PFSK-1 (cell line): ENCODE measurements around the gene AUTS2.

Source experiments
- FOXP2 ChIP-seq: optimal IDR thresholded peaks from 2 replicates; pipeline ENCODE3; 2011; ENCODE audit warnings: borderline replicate concordance, control low read depth, inconsistent platforms; ENCODE audit not compliant: insufficient read depth; ENCODE audit errors: extremely low read length, extremely low read depth
- TAF1 ChIP-seq: IDR thresholded peaks from 2 replicates; pipeline ENCODE4 v1.6.1; 2012; ENCODE audit warnings: low read length, control low read depth, borderline replicate concordance; ENCODE audit not compliant: insufficient read depth
- TF ChIP-seq, protein P1 (sequence below), 2 experiments: IDR thresholded peaks; 2 replicates each; pipeline versions ENCODE4 v1.6.1 to v1.8.0; 2011 to 2012; ENCODE audit warnings: low read depth in 2 of 2, low read length in 2 of 2, control low read depth in 1 of 2, inconsistent platforms in 1 of 2, mild to moderate bottlenecking in 1 of 2, moderate library complexity in 1 of 2; ENCODE audit not compliant: insufficient read depth in 1 of 2

DNA sequence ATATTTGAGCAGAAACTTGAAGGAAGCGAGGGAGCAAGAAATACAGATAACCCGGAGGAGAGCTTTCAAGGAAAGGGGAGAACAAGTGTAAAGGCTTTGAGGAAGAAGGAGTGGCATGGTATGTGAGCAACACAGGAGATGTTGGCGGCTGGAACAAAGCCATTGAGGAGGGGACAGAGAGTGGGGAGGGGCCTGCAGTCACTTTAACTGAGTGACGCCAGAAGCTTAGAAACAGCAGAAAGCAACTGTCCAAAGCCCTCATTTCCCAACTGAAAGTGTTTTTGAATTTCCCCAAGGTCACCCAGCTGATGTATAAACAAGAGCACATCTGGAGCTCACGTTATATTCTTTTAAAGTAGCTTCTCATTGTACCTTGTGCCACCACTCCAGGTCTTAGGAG lies 19.1 kb downstream of the AUTS2 start:
- TF ChIP-seq TAF1: no peak
- TF ChIP-seq, protein P1, sequence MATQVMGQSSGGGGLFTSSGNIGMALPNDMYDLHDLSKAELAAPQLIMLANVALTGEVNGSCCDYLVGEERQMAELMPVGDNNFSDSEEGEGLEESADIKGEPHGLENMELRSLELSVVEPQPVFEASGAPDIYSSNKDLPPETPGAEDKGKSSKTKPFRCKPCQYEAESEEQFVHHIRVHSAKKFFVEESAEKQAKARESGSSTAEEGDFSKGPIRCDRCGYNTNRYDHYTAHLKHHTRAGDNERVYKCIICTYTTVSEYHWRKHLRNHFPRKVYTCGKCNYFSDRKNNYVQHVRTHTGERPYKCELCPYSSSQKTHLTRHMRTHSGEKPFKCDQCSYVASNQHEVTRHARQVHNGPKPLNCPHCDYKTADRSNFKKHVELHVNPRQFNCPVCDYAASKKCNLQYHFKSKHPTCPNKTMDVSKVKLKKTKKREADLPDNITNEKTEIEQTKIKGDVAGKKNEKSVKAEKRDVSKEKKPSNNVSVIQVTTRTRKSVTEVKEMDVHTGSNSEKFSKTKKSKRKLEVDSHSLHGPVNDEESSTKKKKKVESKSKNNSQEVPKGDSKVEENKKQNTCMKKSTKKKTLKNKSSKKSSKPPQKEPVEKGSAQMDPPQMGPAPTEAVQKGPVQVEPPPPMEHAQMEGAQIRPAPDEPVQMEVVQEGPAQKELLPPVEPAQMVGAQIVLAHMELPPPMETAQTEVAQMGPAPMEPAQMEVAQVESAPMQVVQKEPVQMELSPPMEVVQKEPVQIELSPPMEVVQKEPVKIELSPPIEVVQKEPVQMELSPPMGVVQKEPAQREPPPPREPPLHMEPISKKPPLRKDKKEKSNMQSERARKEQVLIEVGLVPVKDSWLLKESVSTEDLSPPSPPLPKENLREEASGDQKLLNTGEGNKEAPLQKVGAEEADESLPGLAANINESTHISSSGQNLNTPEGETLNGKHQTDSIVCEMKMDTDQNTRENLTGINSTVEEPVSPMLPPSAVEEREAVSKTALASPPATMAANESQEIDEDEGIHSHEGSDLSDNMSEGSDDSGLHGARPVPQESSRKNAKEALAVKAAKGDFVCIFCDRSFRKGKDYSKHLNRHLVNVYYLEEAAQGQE (IDR thresholded peaks at IDR 0.05; ENCODE audit: insufficient read depth in 1 of 2, low read depth in 2 of 2, low read length in 2 of 2): no peak
- no peak for TF ChIP-seq FOXP2
